HG03432 (cell line): Measurements from ENCODE around the gene ITGB7.

Experiments
- ATAC-seq: cut with Tn5 transposase; IDR thresholded peaks from one replicate; pipeline ENCODE4 v1.9.1; 2021; ENCODE audit warnings: mild to moderate bottlenecking, moderate library complexity; ENCODE audit not compliant: unreplicated experiment

The ITGB7 gene

GRCh38 chr12:53152390-53152789, 54.7 kb downstream of the ITGB7 start:
- no peak for ATAC-seq

GRCh38 chr12:53151039-53151438, 56.0 kb downstream of the ITGB7 start:
- no peak for ATAC-seq

- no peak for ATAC-seq
These were observed 59.4 kb downstream of the ITGB7 start for GRCh38 chr12:53147653-53148052.

- ATAC-seq = no peak
These were observed 59.9 kb downstream of the ITGB7 start for GRCh38 chr12:53147181-53147580.

GRCh38 chr12:53145383-53146260, 61.4 kb downstream of the ITGB7 start:
- ATAC-seq = no peak

GRCh38 chr12:53143355-53143754, 63.7 kb downstream of the ITGB7 start:
- ATAC-seq = no peak
